HCT116 (cell line): ENCODE data around the gene CNTN2. TPM values are rescaled to one million over a fixed set of nuclear protein-coding genes. Genes with fewer than 3 reads are reported as not detected.

Experiments used
- ATAC-seq: fragments of 200-7000 bp; cut with Tn5 transposase; 2 replicates; pipeline ENCODE4 v1.9.1; 2020; ENCODE audit warnings: mild to moderate bottlenecking, moderate library complexity
- BruUV-seq: library from RNA; stranded (reverse); fragments of 400-500 nt; replicated peaks from 2 replicates; lab custom pipeline; 2021; lab: Mats Ljungman, UMichigan
- CTCF ChIA-PET: fragments of 300-600 bp; sonication (Branson Sonifier 250); formaldehyde crosslinking; loops from one replicate; lab custom pipeline; 2021; ENCODE audit warnings: antibody characterized with exemption; lab: Charles Lee
- POLR2A ChIA-PET: fragments of 300-600, 350-600 bp; sonication (Branson Sonifier 250); formaldehyde crosslinking; loops from one replicate; lab custom pipeline; 2021; ENCODE audit warnings: antibody characterized with exemption; lab: Charles Lee
- RAD21 ChIA-PET, 2 experiments: fragments of 300-600 bp; sonication (Branson Sonifier 250); formaldehyde crosslinking; loops; one replicate each; lab custom pipeline; 2023; ENCODE audit warnings: low total read pairs in 2 of 2; ENCODE audit not compliant: uncharacterized antibody in 2 of 2, unreplicated experiment in 2 of 2, low non-redundant PET in 1 of 2; lab: Charles Lee
- DNase-seq: peaks from one replicate; pipeline ENCODE4 v3.0.0-alpha.2; 2010; ENCODE audit warnings: low read depth, low spot score
- H2AFZ ChIP-seq: fragments of 200-600 bp; shearing (Covaris generic), sonication (generic); 2 replicates; pipeline ENCODE4 v1.6.1; 2017; ENCODE audit warnings: low read depth, mixed run types, mixed read lengths, antibody characterized with exemption, low read length; ENCODE audit not compliant: poor library complexity, severe bottlenecking
- H3K27ac ChIP-seq: 2 replicates; pipeline ENCODE4 v1.5.1; 2012; ENCODE audit warnings: low read depth, low read length
- H3K27me3 ChIP-seq: fragments of 200-600 bp; sonication (generic); 2 replicates; pipeline ENCODE4 v1.6.1; 2016; ENCODE audit warnings: mixed run types, low read length, mixed read lengths; ENCODE audit not compliant: insufficient read depth
- H3K36me3 ChIP-seq, 2 experiments: fragments of 200-500 bp in 1 of 2; fragments of 200-600 bp in 1 of 2; sonication (Bioruptor generic) in 1 of 2; sonication (generic) in 1 of 2; 2 replicates each; pipeline versions ENCODE4 v1.5.1 to v1.6.1; 2014 to 2016; ENCODE audit warnings: low read length in 2 of 2, inconsistent platforms in 1 of 2, mixed read lengths in 1 of 2, mixed run types in 1 of 2; ENCODE audit not compliant: insufficient read depth in 2 of 2, control insufficient read depth in 1 of 2
- H3K4me1 ChIP-seq, 2 experiments: fragments of 200-600 bp in 1 of 2; sonication (generic) in 1 of 2; 2 replicates each; pipeline versions ENCODE4 v1.5.1 to v1.6.1; 2012 to 2017; ENCODE audit warnings: low read length in 2 of 2, inconsistent platforms in 1 of 2, mild to moderate bottlenecking in 1 of 2, mixed read lengths in 1 of 2, mixed run types in 1 of 2, moderate library complexity in 1 of 2; ENCODE audit not compliant: insufficient read depth in 2 of 2, control insufficient read depth in 1 of 2
- H3K4me2 ChIP-seq: fragments of 200-600 bp; sonication (generic); 2 replicates; pipeline ENCODE4 v1.6.1; 2017; ENCODE audit warnings: mixed run types, low read length, mixed read lengths
- H3K4me3 ChIP-seq, 2 experiments: fragments of 200-600 bp in 1 of 2; sonication (generic) in 1 of 2; replicated peaks in 1 of 2; 2 replicates each; pipeline ENCODE4 v1.5.1; 2011 to 2016; ENCODE audit warnings: low read length in 2 of 2, control low read depth in 1 of 2, low read depth in 1 of 2, mild to moderate bottlenecking in 1 of 2, mixed read lengths in 1 of 2, mixed run types in 1 of 2
- H3K79me2 ChIP-seq: fragments of 200-600 bp; sonication (generic); 2 replicates; pipeline ENCODE4 v1.6.1; 2017; ENCODE audit warnings: mild to moderate bottlenecking, mixed run types, low read length, moderate library complexity, mixed read lengths; ENCODE audit not compliant: insufficient read depth
- H3K9ac ChIP-seq: fragments of 200-600 bp; sonication (generic); 2 replicates; pipeline ENCODE4 v1.6.1; 2016; ENCODE audit warnings: low read length, mixed read lengths
- H3K9me2 ChIP-seq: fragments of 200-600 bp; sonication (generic), shearing (Covaris generic); 2 replicates; pipeline ENCODE4 v1.6.1; 2017; ENCODE audit warnings: mixed run types, mild to moderate bottlenecking, moderate library complexity; ENCODE audit not compliant: insufficient read depth
- H3K9me3 ChIP-seq, 2 experiments: fragments of 200-500 bp in 1 of 2; fragments of 200-600 bp in 1 of 2; sonication (Bioruptor generic) in 1 of 2; sonication (generic) in 1 of 2; 2 replicates each; pipeline ENCODE4 v1.6.1; 2014 to 2017; ENCODE audit warnings: low read length in 2 of 2, mixed read lengths in 2 of 2, inconsistent platforms in 1 of 2, low read depth in 1 of 2, mild to moderate bottlenecking in 1 of 2, mixed run types in 1 of 2, moderate library complexity in 1 of 2; ENCODE audit not compliant: control insufficient read depth in 1 of 2, insufficient read depth in 1 of 2
- H4K20me1 ChIP-seq: fragments of 200-600 bp; sonication (generic), shearing (Covaris generic); 2 replicates; pipeline ENCODE4 v1.6.1; 2017; ENCODE audit warnings: mixed run types, mild to moderate bottlenecking, moderate library complexity; ENCODE audit not compliant: insufficient read depth
- CBX3 ChIP-seq: IDR thresholded peaks from 2 replicates; pipeline ENCODE4 v1.6.1; 2012; ENCODE audit warnings: low read depth
- CEBPB ChIP-seq: IDR thresholded peaks from 2 replicates; pipeline ENCODE4 v1.6.1; 2012; ENCODE audit warnings: low read depth
- CTCF ChIP-seq, 3 experiments: fragments of 200-600 bp in 1 of 3; sonication (generic) in 1 of 3; IDR thresholded peaks in 2 of 3; conservative IDR thresholded peaks in 1 of 3; 2 replicates each; pipeline ENCODE4 v1.5.1; 2012 to 2017; ENCODE audit warnings: low read depth in 2 of 3, low read length in 2 of 3, antibody characterized with exemption in 1 of 3, borderline replicate concordance in 1 of 3, control low read depth in 1 of 3, mild to moderate bottlenecking in 1 of 3, mixed read lengths in 1 of 3, mixed run types in 1 of 3, moderate library complexity in 1 of 3; ENCODE audit not compliant: insufficient read depth in 1 of 3
- ELF1 ChIP-seq: IDR thresholded peaks from 2 replicates; pipeline ENCODE4 v1.6.1; 2012; ENCODE audit warnings: low read depth, borderline replicate concordance
- EZH2phosphoT487 ChIP-seq: fragments of 200-600 bp; IDR thresholded peaks from 2 replicates; pipeline ENCODE4 v1.6.1; 2018; ENCODE audit warnings: antibody characterized with exemption, borderline replicate concordance
- FOSL1 ChIP-seq: IDR thresholded peaks from 2 replicates; pipeline ENCODE4 v1.6.1; 2012; ENCODE audit warnings: low read depth
- JUND ChIP-seq: IDR thresholded peaks from 2 replicates; pipeline ENCODE4 v1.6.1; 2012
- POLR2A ChIP-seq: IDR thresholded peaks from 2 replicates; pipeline ENCODE4 v1.7.0; 2011; ENCODE audit warnings: borderline replicate concordance; ENCODE audit not compliant: insufficient read depth, insufficient read length; ENCODE audit errors: extremely low read depth
- POLR2AphosphoS5 ChIP-seq: IDR thresholded peaks from 2 replicates; pipeline ENCODE4 v1.6.1; 2011; ENCODE audit warnings: mild to moderate bottlenecking, low read depth, low read length, moderate library complexity
- SP1 ChIP-seq: IDR thresholded peaks from 2 replicates; pipeline ENCODE4 v1.6.1; 2012; ENCODE audit warnings: low read depth
- SRF ChIP-seq: IDR thresholded peaks from 2 replicates; pipeline ENCODE4 v1.6.1; 2012; ENCODE audit warnings: low read depth
- TCF7L2 ChIP-seq: IDR thresholded peaks from 2 replicates; pipeline ENCODE4 v1.7.0; 2011; ENCODE audit warnings: borderline replicate concordance, inconsistent platforms; ENCODE audit not compliant: insufficient read depth, insufficient read length; ENCODE audit errors: extremely low read depth
- YY1 ChIP-seq: IDR thresholded peaks from 2 replicates; pipeline ENCODE4 v1.6.1; 2011; ENCODE audit warnings: low read length, low read depth, moderate library complexity, mild to moderate bottlenecking; ENCODE audit not compliant: insufficient replicate concordance; ENCODE audit errors: extremely low read depth
- ZNF274 ChIP-seq: fragments of 200-500 bp; sonication (Bioruptor generic); IDR thresholded peaks from 2 replicates; pipeline ENCODE4 v1.6.1; 2014; ENCODE audit warnings: mild to moderate bottlenecking, low read depth, low read length, inconsistent platforms
- intact Hi-C: fragments of 100-400 bp; cut with micrococcal nuclease; formaldehyde crosslinking; loops from 2 replicates; pipeline ENCODE4 v1.10.0; 2022
- total RNA-seq: library from RNA; stranded (reverse); gene quantifications from one replicate; pipeline ENCODE4 v1.2.1, GENCODE V29; 2021; ENCODE audit not compliant: unreplicated experiment

CNTN2 gene
- total RNA-seq, 1 experiment from 2014 or later, result 0.15 TPM

- no peaks in the 10 kb centered on the region for H3K79me2 ChIP-seq
- TF ChIP-seq POLR2AphosphoS5 (no peak), SP1 (no peak), ELF1 (no peak), POLR2A (no peak), YY1 (no peak), CBX3 (no peak), FOSL1 (no peak), CTCF (IDR thresholded peaks at IDR 0.05 in 2 of 3, conservative IDR thresholded peaks at IDR 0.05 in 1 of 3; ENCODE audit: borderline replicate concordance in 1 of 3, insufficient read depth in 1 of 3, low read depth in 2 of 3, low read length in 2 of 3) (no peak), SRF (no peak), ZNF274 (no peak), TCF7L2 (no peak), EZH2phosphoT487 (no peak), JUND (no peak), CEBPB (no peak)
- no peaks in the 10 kb centered on the region for H4K20me1 ChIP-seq
- no peak overlapping the region for H3K27ac ChIP-seq
- POLR2A ChIA-PET, result no interaction called here
- H3K36me3 ChIP-seq, result no peaks in the 10 kb centered on the region
- CTCF ChIA-PET, result interaction anchor here (1.4 kb wide), 1 partner anchor 10 kb away, joined by 8 read pairs; no protein-coding TSS in a partner anchor
- intact Hi-C loops, result no loop called here
- H2AFZ ChIP-seq, result no peak overlapping the region
- no TSS peak for BruUV-seq
- H3K27me3 ChIP-seq, result no peaks in the 10 kb centered on the region
- ATAC-seq, result no peak
- no peak for DNase-seq
- no peaks in the 10 kb centered on the region for H3K9me2 ChIP-seq
- no peaks in the 10 kb centered on the region for H3K9me3 ChIP-seq
- no peak overlapping the region for H3K4me2 ChIP-seq
- RAD21 ChIA-PET, result no interaction called here
- no peak overlapping the region for H3K9ac ChIP-seq
- H3K4me1 ChIP-seq, result no peaks in the 10 kb centered on the region
- no peak overlapping the region for H3K4me3 ChIP-seq
Observed at GRCh38 chr1:205071028-205071409, 28.0 kb downstream of the CNTN2 start.
